HG02840 (cell line): ENCODE measurements around the gene PCP4.
"Not testable (repeated sequence)": the region's sequence is repeated elsewhere in the genome, so short reads cannot be mapped to it uniquely, and the experiment has no call there.

Source experiments
- ATAC-seq: cut with Tn5 transposase; IDR thresholded peaks from one replicate; pipeline ENCODE4 v1.9.1; 2021; ENCODE audit warnings: mild to moderate bottlenecking, moderate library complexity, moderate number of reproducible peaks; ENCODE audit not compliant: unreplicated experiment, low FRiP score

The PCP4 gene

GRCh38 chr21:39860600-39860999, 6.6 kb upstream of the PCP4 start:
- ATAC-seq = no peak

DNA sequence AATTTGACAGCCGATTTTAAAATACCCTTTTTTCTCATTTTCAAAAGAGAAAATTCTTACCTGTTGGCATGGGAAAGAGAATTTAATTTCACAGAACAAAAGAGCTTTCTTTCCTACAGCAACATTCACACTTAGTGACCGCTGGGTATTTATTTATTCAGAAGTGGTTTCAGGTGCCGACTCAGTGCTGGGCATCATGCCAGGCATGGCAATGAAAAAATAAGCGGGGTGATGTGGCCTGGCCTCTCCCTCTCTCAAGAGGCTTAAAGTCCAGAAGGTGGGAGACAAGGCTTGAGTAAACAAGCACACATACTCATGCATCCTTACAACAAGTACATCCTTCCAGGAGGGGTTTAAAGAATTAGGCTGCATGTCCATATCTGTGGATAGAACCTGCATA, 4.1 kb upstream of the PCP4 start:
- ATAC-seq = no peak

DNA sequence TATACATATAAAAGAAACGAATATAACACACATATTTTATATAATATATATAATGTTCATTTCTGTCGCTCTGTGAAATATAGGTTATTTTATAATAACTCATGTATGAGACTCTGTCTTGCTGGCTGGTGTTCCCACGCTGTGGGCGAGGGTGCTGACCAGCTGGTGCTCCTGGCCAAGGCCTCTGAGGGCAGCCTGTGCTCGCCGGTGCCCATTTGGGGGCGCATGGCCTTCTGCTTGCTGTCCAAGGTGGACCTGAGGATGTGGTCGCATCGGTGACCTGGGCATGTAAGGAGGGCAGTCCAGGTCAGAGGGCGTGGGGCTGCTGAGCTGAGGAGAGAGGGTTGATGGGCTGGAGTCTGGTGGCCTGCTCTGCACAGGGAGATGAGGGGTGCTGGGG, 1.1 kb upstream of the PCP4 start:
- no peak for ATAC-seq

DNA sequence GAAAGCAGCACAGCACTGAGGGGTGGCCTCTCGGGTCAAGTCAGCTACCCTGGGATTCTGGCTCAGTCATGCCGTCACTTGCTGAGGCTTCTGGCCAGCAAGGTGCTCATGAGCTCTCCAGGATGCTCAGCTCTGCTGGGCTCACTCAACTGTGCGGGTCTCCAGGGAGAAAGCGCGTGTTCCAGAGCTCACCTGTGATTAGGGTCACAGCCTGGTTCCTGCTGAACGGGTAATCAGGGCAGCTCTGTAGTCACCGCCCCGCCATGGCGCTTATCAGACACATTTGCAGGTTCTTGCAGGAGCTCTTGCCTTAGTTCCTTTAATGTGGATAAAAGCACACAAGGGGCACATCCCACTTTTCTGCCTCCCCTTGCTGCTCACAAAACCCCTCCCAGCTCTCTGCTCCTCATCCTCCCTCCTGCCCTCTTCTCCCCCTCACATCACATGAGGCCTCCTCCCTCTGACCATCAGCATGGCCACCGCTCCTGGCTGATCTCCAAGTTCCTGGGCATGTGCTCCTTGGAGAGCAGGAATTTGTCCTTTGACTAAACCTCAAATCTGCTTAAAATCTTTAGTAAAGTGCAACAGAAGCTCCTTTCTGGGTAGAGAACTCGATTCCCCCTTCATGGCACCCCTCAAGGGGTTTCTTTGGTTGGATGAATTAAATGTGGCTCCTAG, 2.0 kb downstream of the PCP4 start:
- no peak for ATAC-seq

DNA sequence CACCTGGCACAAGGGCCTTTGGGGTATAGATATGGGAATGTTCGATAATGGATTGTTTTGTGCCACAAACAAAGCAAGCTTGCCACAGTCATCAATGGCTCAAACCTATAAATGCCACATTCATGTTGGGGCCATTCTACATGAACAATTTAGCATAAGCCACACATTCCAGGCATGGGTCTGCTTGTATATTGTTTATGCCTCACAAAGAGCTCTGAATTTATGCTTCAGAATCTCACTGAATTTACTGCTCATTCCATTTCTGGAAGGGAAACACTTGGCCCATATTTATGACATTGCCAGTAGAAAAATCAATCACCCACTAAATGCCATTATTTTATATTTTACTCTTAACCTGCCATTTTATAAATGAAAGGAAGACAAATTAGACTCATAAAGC, 6.4 kb downstream of the PCP4 start:
- ATAC-seq = no peak

DNA sequence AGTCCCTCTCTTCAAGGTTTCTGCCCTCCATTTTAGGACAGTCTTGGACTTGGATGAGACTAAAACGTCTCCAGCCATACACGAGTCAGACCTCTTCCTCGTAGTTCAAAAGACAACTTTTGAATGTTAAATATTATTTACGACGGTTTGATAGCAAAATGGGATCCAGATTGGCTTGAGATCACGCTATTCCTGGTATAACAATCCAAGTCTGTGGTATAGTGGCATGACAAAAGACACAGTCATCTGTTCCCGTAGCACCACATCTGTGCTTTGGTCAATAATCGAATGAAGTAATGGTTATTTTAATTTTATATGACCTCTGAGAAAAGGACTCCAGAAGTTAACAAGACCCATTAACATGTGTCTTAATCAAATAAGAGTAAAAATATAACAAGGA, 7.0 kb downstream of the PCP4 start:
- ATAC-seq = no peak

DNA sequence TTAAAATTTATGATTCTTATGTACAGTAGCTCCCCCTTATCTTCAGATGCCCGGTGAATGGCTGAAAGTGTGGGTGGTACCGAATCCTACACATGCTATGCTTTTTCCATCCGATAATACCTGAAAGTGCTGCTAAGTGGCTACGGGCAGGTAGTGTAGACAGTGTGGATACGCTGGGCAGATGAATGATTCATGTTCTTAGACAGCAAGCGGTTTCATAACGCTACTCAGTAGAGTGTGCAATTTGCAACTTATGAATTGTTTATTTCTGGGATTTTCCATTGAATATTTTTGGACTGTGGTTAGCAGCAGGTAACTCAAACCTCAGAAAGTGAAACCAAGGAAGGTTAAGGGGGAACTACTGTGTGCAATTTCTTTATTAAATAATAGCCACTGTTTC, 7.5 kb downstream of the PCP4 start:
- ATAC-seq = no peak

DNA sequence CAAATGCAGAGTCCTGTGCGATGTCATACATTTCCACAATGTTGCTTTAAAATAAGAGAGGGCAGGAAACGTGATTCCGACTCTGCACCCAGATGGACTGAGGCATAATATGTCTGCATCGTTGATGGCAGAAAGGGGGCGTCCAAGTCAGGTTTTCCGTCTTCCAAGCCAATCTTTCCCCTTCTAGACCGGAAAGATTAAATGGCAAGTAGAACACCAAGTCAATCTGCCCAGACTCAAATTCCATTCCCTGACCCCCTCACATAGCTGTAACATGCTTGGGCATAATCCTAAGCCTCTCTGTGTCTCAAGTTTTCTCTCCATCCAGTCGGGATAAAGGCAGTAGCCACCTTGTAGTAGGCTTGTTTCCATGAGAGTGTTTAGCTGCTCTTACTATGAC, 14.4 kb downstream of the PCP4 start:
- no peak for ATAC-seq

- ATAC-seq = no peak
Observed at GRCh38 chr21:39882151-39882838, 15.1 kb downstream of the PCP4 start.

- ATAC-seq = no peak
Observed at GRCh38 chr21:39882839-39883195, 15.6 kb downstream of the PCP4 start.

DNA sequence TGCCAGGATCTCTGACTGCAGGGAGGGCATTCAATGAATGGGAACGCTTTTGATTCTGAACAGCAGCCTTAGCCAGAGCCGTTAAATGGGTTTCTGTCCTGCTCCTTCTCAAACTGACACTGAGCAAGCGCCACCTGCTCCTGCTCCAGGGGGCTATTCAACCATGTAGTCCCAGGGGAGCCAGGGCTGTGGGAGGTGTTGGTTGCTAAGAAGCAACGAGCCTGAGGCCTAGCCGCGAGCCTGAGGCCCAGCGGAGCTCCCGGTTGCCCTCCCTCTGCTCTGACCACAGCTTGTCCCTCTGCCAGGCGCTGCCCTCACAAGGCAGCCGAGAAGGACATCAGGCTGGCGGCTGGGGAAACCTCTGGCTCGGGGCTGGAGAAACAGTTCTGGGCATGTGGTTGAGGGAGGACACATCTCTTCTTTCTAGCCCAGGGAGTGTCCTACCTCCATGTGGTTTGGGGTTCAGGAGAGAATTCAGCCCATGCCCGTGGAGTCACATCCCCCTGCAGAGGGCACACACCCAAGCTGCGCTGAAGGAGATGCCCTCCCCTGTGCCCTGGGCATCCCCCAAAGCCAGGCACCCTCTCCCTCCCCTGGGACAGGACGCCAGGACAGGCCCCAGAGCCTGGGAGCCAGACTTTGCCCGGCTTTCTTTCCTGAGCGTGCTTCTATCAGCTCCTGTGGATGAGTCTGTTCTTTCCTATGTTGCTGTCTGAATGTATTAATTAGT, 18.0 kb downstream of the PCP4 start:
- ATAC-seq = no peak

DNA sequence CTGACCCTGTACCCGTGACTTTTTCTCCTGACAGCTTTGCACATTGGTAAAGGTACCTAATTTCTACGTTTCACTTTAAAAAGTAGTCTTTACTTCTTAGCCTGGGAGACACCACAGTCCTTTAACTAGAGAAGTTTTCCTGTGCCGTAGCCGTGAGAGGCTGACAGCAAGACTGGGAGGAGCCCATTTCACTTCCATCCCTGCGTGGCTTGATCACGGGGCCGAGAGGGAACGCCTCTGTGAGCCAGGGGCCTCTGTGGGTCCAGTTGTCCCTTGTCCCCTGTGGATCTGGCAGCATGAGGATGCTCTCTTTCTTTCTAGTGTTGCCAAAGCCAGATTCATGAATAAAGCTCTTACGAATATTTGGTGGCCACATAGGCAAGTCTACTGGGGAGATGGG, 21.6 kb downstream of the PCP4 start:
- no peak for ATAC-seq

GRCh38 chr21:39891111-39891510, 23.9 kb downstream of the PCP4 start:
- no peak for ATAC-seq

GRCh38 chr21:39891863-39892262, 24.6 kb downstream of the PCP4 start:
- ATAC-seq = not testable (repeated sequence)

DNA sequence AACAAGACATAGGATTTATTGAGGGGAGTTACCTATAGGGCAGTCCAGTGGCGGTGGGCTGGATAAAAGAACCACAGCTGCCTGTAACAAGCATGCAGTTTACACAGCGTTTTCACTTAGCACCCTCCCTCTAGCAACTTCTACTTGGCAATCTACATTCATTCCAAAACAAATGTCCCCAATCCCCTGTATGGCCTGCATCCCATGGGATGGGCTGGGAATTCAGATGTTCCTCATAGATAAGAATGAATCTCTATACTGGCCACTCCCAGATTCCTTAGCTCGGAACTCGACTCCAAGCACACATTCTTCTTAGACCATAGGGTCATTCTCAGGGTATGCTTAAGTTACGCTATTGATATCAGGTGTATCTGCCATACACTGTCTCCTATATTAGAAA, 33.3 kb downstream of the PCP4 start:
- no peak for ATAC-seq

DNA sequence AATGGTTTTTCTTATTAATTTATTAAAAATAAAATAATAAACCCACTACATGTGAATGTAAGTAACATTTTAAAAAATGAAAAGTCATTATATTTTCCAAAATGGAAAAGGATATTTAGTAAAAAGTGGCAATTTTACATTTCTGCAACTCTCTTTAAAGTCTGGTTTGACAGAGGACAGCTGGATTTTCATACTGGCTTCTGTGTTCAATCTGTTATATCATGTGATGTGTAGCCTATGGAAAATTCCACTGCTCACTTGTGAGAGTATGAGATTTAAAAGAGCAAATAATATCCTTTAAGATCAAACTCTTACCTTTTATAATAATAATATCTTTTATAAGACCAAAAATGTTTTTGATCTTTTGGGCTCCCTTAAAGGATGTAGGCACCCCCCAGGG, 33.7 kb downstream of the PCP4 start:
- ATAC-seq = no peak

DNA sequence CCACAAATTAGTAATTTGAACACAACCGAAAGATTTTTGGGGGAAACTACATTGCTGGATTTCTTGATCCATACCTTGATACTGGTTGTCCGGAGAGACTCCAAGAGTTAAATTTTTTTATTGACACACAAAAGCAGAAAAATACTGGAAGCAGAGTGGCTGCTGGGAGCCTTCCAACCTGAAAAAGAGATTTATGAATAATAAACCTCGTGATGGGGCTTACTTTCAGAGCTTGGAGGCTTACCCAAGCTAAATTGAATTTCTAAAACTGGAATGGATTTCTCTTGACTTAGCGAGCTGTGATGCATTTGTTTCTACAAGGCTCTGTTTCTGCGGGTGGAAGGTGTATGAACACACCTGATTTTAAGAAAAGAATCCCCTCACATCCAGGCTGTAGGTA, 35.7 kb downstream of the PCP4 start:
- no peak for ATAC-seq

- ATAC-seq = no peak
Observed at GRCh38 chr21:39904457-39904856, 37.2 kb downstream of the PCP4 start.

DNA sequence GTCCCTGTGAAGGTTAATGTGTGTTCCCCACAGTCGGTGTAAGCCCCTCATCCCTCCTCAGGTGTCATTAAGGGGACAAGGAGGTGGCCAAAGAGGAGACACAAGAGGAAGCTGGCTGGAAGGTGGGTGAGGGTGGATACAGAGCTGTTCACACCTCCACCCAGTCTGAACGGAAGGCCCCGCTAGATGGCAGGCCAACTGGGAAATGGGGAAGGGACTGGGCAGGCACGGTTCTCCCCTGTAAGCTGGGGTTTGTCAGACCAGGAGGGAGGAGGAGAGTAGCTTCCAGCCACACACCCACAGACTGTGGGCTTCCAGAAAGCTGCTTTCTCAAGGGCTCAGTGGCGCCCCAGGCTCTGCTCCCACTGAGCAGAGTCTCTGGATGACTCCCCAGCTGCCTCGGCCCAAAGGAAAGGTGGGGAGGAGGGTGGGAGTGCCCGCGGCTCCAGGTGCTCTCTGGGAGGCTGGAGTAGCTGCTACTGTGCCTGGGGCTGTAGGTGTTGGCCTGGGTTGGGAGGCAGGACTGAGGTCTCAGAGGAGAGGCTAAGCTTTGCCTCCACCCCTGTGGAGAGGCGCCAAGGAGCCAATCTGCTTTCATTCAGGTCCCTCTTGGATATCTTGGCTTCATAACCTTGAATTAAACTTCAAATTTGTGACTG, 41.2 kb downstream of the PCP4 start:
- ATAC-seq = no peak

GRCh38 chr21:39911286-39912199, 44.3 kb downstream of the PCP4 start:
- ATAC-seq = no peak
